Measurements from ENCODE around the gene KPNA3. TPM values are rescaled to one million over a fixed set of nuclear protein-coding genes. Genes with fewer than 3 reads are reported as not detected.
A peak's percentile ranks its signal among the peaks of the same experiment; 100 is the strongest.

KPNA3 gene
- total RNA-seq = 10 to 100 TPM; 16.3 to 27.2 (median 19.5) TPM
- long read RNA-seq, full-length matches to known transcripts = 1 of 1 reads
- long read RNA-seq, partial matches to known transcripts = 0 of 1 reads
- long read RNA-seq, other reads (novel, unspliced or antisense) = 0 of 1 reads

GRCh38 chr13:49792550-49793324 is at the start of gene KPNA3:
TSS of gene KPNA3 (minus strand) at chr13:49792682. CDS start at chr13:49792506, 176 bp downstream.
- WGBS (ENCODE audit: insufficient coverage, low coverage, low lambda C conversion rate, missing lambda C conversion rate) = under 1% methylated on average over 7 of the region's 71 CpGs
- TF ChIP-seq CTCF (IDR thresholded peaks at IDR 0.05) (peak in 3 of 4 donors; percentile 16 to 43 (median 32)), POLR2A (IDR thresholded peaks at IDR 0.05) (peak; percentile 86)
- intact Hi-C loops (cut with DNase I) = loop anchor here in 1 of 2 donors (10.0 kb wide), 1 partner anchor 118 kb away; no protein-coding TSS in a partner anchor
- Histone ChIP-seq H3K4me3 (peak within 1 kb of the TSS; percentile 90 to 96 (median 94)), H3K4me1 (peaks cover 0 to 14% (median 4%) of the 10 kb centered on the region in 4 donors), H3K27ac (peak within 1 kb of the TSS; percentile 76 to 92 (median 86)), H3K27me3 (no peaks in the 10 kb centered on the region), H3K9me3 (no peaks in the 10 kb centered on the region), H3K36me3 (no peaks in the 10 kb centered on the region)
- peak; percentile 97 to 98 (median 98) for DNase-seq
- peak; percentile 92 to 96 (median 92) for ATAC-seq

GRCh38 chr13:49841964-49842363 is 49.5 kb upstream of the KPNA3 start:
- TF ChIP-seq POLR2A (IDR thresholded peaks at IDR 0.05) (no peak), CTCF (IDR thresholded peaks at IDR 0.05) (no peak)
- H3K27me3 ChIP-seq = no peaks in the 10 kb centered on the region
- intact Hi-C loops (cut with DNase I) = loop anchor here (10.0 kb wide), 2 partner anchors 167 to 187 kb away; no protein-coding TSS in a partner anchor
- WGBS (ENCODE audit: insufficient coverage, low coverage, low lambda C conversion rate, missing lambda C conversion rate) = 46% methylated on average over 2 of the region's 2 CpGs
- no peak for DNase-seq
- H3K36me3 ChIP-seq = no peaks in the 10 kb centered on the region
- H3K4me3 ChIP-seq = no peak overlapping the region
- no peak for ATAC-seq
- no peaks in the 10 kb centered on the region for H3K9me3 ChIP-seq
- H3K27ac ChIP-seq = no peak overlapping the region
- no peaks in the 10 kb centered on the region for H3K4me1 ChIP-seq

GRCh38 chr13:49840675-49841074 is 48.2 kb upstream of the KPNA3 start:
- no peaks in the 10 kb centered on the region for H3K27me3 ChIP-seq
- H3K4me1 ChIP-seq = no peaks in the 10 kb centered on the region
- TF ChIP-seq CTCF (IDR thresholded peaks at IDR 0.05) (no peak), POLR2A (IDR thresholded peaks at IDR 0.05) (no peak)
- DNase-seq = no peak
- no peak for ATAC-seq
- 80% methylated on average over 3 of the region's 3 CpGs for WGBS (ENCODE audit: insufficient coverage, low coverage, low lambda C conversion rate, missing lambda C conversion rate)
- no peak overlapping the region for H3K27ac ChIP-seq
- no peaks in the 10 kb centered on the region for H3K9me3 ChIP-seq
- no peaks in the 10 kb centered on the region for H3K36me3 ChIP-seq
- intact Hi-C loops (cut with DNase I) = loop anchor here (10.0 kb wide), 2 partner anchors 166 to 186 kb away; no protein-coding TSS in a partner anchor
- no peak overlapping the region for H3K4me3 ChIP-seq

- no peaks in the 10 kb centered on the region for H3K9me3 ChIP-seq
- intact Hi-C loops (cut with DNase I) = loop anchor here (10.0 kb wide), 2 partner anchors 165 to 185 kb away; no protein-coding TSS in a partner anchor
- TF ChIP-seq CTCF (IDR thresholded peaks at IDR 0.05) (no peak), POLR2A (IDR thresholded peaks at IDR 0.05) (no peak)
These were observed 47.8 kb upstream of the KPNA3 start for GRCh38 chr13:49840266-49840665.

More at GRCh38 chr13:49840266-49840665, 47.8 kb upstream of the KPNA3 start:
- no peak for ATAC-seq
- Histone ChIP-seq H3K4me1 (no peaks in the 10 kb centered on the region), H3K27ac (no peak overlapping the region), H3K4me3 (no peak overlapping the region), H3K27me3 (no peaks in the 10 kb centered on the region), H3K36me3 (no peaks in the 10 kb centered on the region)
- no peak for DNase-seq
- WGBS (ENCODE audit: insufficient coverage, low coverage, low lambda C conversion rate, missing lambda C conversion rate) = 100% methylated on average over 2 of the region's 4 CpGs

All from right lobe of liver (tissue), 6 donors.